NT2/D1 (cell line): ENCODE measurements around the gene SDSL.

Source experiments
- DNase-seq: peaks from one replicate; pipeline ENCODE4 v3.0.0-alpha.2; 2011; ENCODE audit warnings: low read depth, low spot score
- H3K27me3 ChIP-seq: 2 replicates; pipeline ENCODE4 v1.6.0; 2011; ENCODE audit warnings: mild to moderate bottlenecking; ENCODE audit not compliant: insufficient read length, insufficient read depth
- H3K36me3 ChIP-seq: 2 replicates; pipeline ENCODE4 v1.6.1; 2011; ENCODE audit warnings: mild to moderate bottlenecking, low read length, mixed read lengths; ENCODE audit not compliant: insufficient read depth, insufficient read length
- H3K4me1 ChIP-seq: 2 replicates; pipeline ENCODE4 v1.5.1; 2011; ENCODE audit not compliant: insufficient read depth, insufficient read length
- H3K4me3 ChIP-seq: 2 replicates; pipeline ENCODE4 v1.5.1; 2011; ENCODE audit warnings: low read depth; ENCODE audit not compliant: insufficient read length
- H3K9ac ChIP-seq: 2 replicates; pipeline ENCODE4 v1.6.0; 2011; ENCODE audit warnings: low read depth; ENCODE audit not compliant: insufficient read length
- H3K9me3 ChIP-seq: 2 replicates; pipeline ENCODE4 v1.5.1; 2011; ENCODE audit warnings: mild to moderate bottlenecking, low read length; ENCODE audit not compliant: insufficient read depth
- SUZ12 ChIP-seq: IDR thresholded peaks from 2 replicates; pipeline ENCODE4 v1.6.1; 2011; ENCODE audit not compliant: insufficient read length, insufficient read depth; ENCODE audit errors: extremely low read depth
- YY1 ChIP-seq: IDR thresholded peaks from 2 replicates; pipeline ENCODE4 v1.6.1; 2011; ENCODE audit not compliant: insufficient read length, insufficient read depth
- ZNF274 ChIP-seq: IDR thresholded peaks from 2 replicates; pipeline ENCODE4 v1.6.1; 2011; ENCODE audit warnings: mild to moderate bottlenecking, low read depth, low read length

The SDSL gene

GRCh38 chr12:113479216-113479589 lies 57.0 kb downstream of the SDSL start:
- TF ChIP-seq ZNF274 (no peak), YY1 (no peak), SUZ12 (no peak)
- Histone ChIP-seq H3K27me3 (peaks cover 88% of the 10 kb centered on the region), H3K9ac (peak overlapping the region; percentile 65), H3K9me3 (no peaks in the 10 kb centered on the region), H3K36me3 (no peaks in the 10 kb centered on the region), H3K4me1 (peaks cover 20% of the 10 kb centered on the region), H3K4me3 (no peak overlapping the region)
- no peak for DNase-seq

GRCh38 chr12:113479590-113480335 lies 57.6 kb downstream of the SDSL start:
- Histone ChIP-seq H3K36me3 (no peaks in the 10 kb centered on the region), H3K9me3 (no peaks in the 10 kb centered on the region), H3K4me1 (peaks cover 18% of the 10 kb centered on the region), H3K4me3 (peak overlapping the region; percentile 22), H3K9ac (peak overlapping the region; percentile 42), H3K27me3 (peaks cover 88% of the 10 kb centered on the region)
- DNase-seq: no peak
- TF ChIP-seq YY1 (no peak), SUZ12 (no peak), ZNF274 (no peak)

- TF ChIP-seq SUZ12: no peak
- no peak for TF ChIP-seq YY1
- no peak for TF ChIP-seq ZNF274
- Histone ChIP-seq H3K9me3 (no peaks in the 10 kb centered on the region), H3K27me3 (peaks cover 82% of the 10 kb centered on the region), H3K36me3 (no peaks in the 10 kb centered on the region), H3K9ac (no peak overlapping the region), H3K4me1 (peaks cover 25% of the 10 kb centered on the region), H3K4me3 (no peak overlapping the region)
- no peak for DNase-seq
Measured at GRCh38 chr12:113480336-113480971, 58.3 kb downstream of the SDSL start.

DNA sequence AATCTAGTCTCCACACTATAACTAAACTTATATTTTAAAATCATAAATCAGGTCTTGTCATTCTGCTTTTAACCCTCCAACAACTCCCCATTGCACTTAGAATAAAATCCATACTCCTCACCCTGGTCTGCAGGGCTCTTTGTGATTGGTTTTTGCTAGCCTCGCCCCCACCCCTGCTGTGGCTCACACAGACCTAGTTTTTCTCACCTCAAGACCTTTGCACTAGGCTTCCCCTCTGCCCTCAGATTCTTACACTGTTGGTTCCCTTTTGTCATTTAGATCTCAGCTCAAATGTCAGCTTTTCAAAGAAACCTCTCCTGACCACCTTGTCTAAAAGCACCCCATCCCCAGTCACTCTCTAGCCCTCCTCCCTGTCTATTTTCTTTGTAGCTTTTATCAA lies 60.2 kb downstream of the SDSL start:
- peaks cover 28% of the 10 kb centered on the region for H3K4me1 ChIP-seq
- TF ChIP-seq ZNF274 (no peak), SUZ12 (no peak), YY1 (no peak)
- peaks cover 81% of the 10 kb centered on the region for H3K27me3 ChIP-seq
- no peaks in the 10 kb centered on the region for H3K9me3 ChIP-seq
- no peak overlapping the region for H3K9ac ChIP-seq
- H3K36me3 ChIP-seq: no peaks in the 10 kb centered on the region
- no peak overlapping the region for H3K4me3 ChIP-seq
- no peak for DNase-seq

DNA sequence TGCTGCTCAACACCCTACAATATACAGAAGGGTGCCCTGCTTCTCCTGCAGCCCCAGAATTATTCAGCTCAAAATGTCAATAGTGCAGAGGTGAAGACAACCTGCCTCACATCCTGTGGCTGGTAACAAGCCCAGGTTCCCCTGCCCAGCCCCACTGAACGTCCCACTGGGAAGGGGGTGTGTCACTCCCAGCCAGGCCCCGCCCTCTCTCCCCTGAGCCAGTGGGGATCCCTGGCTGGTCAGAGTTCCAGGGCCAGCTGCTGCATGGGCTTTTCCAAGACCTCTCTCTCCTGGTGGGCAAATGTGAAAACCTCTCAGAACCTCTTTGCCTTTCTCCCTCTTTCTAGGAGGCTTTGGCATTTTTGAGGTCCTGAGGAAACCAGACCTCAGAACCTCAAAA lies 63.1 kb downstream of the SDSL start:
- Histone ChIP-seq H3K9ac (no peak overlapping the region), H3K9me3 (no peaks in the 10 kb centered on the region), H3K36me3 (no peaks in the 10 kb centered on the region), H3K4me1 (peaks cover 16% of the 10 kb centered on the region), H3K27me3 (peaks cover 66% of the 10 kb centered on the region), H3K4me3 (no peak overlapping the region)
- TF ChIP-seq YY1 (no peak), SUZ12 (no peak), ZNF274 (no peak)
- no peak for DNase-seq

GRCh38 chr12:113486722-113487121 lies 64.5 kb downstream of the SDSL start:
- Histone ChIP-seq H3K4me3 (no peak overlapping the region), H3K27me3 (peaks cover 52% of the 10 kb centered on the region), H3K4me1 (peaks cover 16% of the 10 kb centered on the region), H3K36me3 (no peaks in the 10 kb centered on the region), H3K9ac (no peak overlapping the region), H3K9me3 (peaks cover under 1% of the 10 kb centered on the region; the same call in 1 of the 2 replicates)
- DNase-seq: no peak
- TF ChIP-seq YY1: no peak
- no peak for TF ChIP-seq ZNF274
- TF ChIP-seq SUZ12: no peak
